Stimulated activated memory B cell treated with anti-CD40 and anti-IgM and Interleukin-4, amounts not matched to agents 10 μg/mL and 1 μg/mL and 100 μg/mL, for 72 hours (primary cell): Measurements from ENCODE around the gene CGNL1.

Source experiments
- ATAC-seq: fragments of 150-1000 bp; cut with Tn5 transposase; 2 replicates; pipeline ENCODE4 v1.10.0; 2021
- H3K27ac Mint-ChIP-seq: one replicate; pipeline ENCODE4 v1.8.0; 2022; ENCODE audit warnings: mild to moderate bottlenecking, mixed read lengths
- H3K27me3 Mint-ChIP-seq: one replicate; pipeline ENCODE4 v1.8.0; 2022; ENCODE audit warnings: mixed read lengths
- H3K36me3 Mint-ChIP-seq: one replicate; pipeline ENCODE4 v1.8.0; 2022; ENCODE audit warnings: mixed read lengths
- H3K4me1 Mint-ChIP-seq: one replicate; pipeline ENCODE4 v1.8.0; 2022; ENCODE audit warnings: mixed read lengths
- H3K4me3 Mint-ChIP-seq: one replicate; pipeline ENCODE4 v1.8.0; 2022; ENCODE audit warnings: mild to moderate bottlenecking, moderate library complexity, mixed read lengths
- H3K9me3 Mint-ChIP-seq: one replicate; pipeline ENCODE4 v1.8.0; 2022; ENCODE audit warnings: mixed read lengths

The CGNL1 gene

GRCh38 chr15:57389991-57390390, 13.7 kb downstream of the CGNL1 start:
- no peak overlapping the region for H3K4me3 Mint-ChIP-seq
- ATAC-seq, result no peak
- no peaks in the 10 kb centered on the region for H3K36me3 Mint-ChIP-seq
- H3K27ac Mint-ChIP-seq, result no peak overlapping the region
- no peaks in the 10 kb centered on the region for H3K9me3 Mint-ChIP-seq
- H3K4me1 Mint-ChIP-seq, result no peaks in the 10 kb centered on the region
- peaks cover under 1% of the 10 kb centered on the region for H3K27me3 Mint-ChIP-seq

- Mint-ChIP-seq H3K4me1 (no peaks in the 10 kb centered on the region), H3K27ac (no peak overlapping the region), H3K27me3 (no peaks in the 10 kb centered on the region), H3K36me3 (no peaks in the 10 kb centered on the region), H3K9me3 (no peaks in the 10 kb centered on the region), H3K4me3 (no peak overlapping the region)
- ATAC-seq, result no peak
These were observed 14.3 kb downstream of the CGNL1 start for GRCh38 chr15:57390583-57390982.

- H3K4me3 Mint-ChIP-seq, result no peak overlapping the region
- H3K9me3 Mint-ChIP-seq, result no peaks in the 10 kb centered on the region
- no peaks in the 10 kb centered on the region for H3K36me3 Mint-ChIP-seq
- H3K4me1 Mint-ChIP-seq, result peaks cover 6% of the 10 kb centered on the region
- H3K27me3 Mint-ChIP-seq, result no peaks in the 10 kb centered on the region
- no peak overlapping the region for H3K27ac Mint-ChIP-seq
- no peak for ATAC-seq
These were observed 15.2 kb downstream of the CGNL1 start for GRCh38 chr15:57391537-57391936.

- no peak for ATAC-seq
- no peak overlapping the region for H3K4me3 Mint-ChIP-seq
- H3K9me3 Mint-ChIP-seq, result no peaks in the 10 kb centered on the region
- H3K36me3 Mint-ChIP-seq, result no peaks in the 10 kb centered on the region
- peaks cover 6% of the 10 kb centered on the region for H3K4me1 Mint-ChIP-seq
- H3K27me3 Mint-ChIP-seq, result no peaks in the 10 kb centered on the region
- H3K27ac Mint-ChIP-seq, result no peak overlapping the region
These were observed 16.8 kb downstream of the CGNL1 start for GRCh38 chr15:57393061-57393460.

- peak; percentile 86 for ATAC-seq
- peaks cover 4% of the 10 kb centered on the region for H3K27me3 Mint-ChIP-seq
- no peak overlapping the region for H3K27ac Mint-ChIP-seq
- no peak overlapping the region for H3K4me3 Mint-ChIP-seq
- peaks cover 6% of the 10 kb centered on the region for H3K4me1 Mint-ChIP-seq
- H3K9me3 Mint-ChIP-seq, result no peaks in the 10 kb centered on the region
- no peaks in the 10 kb centered on the region for H3K36me3 Mint-ChIP-seq
These were observed 19.0 kb downstream of the CGNL1 start for GRCh38 chr15:57395292-57395691.

GRCh38 chr15:57398336-57398735, 22.0 kb downstream of the CGNL1 start:
- peaks cover 6% of the 10 kb centered on the region for H3K4me1 Mint-ChIP-seq
- no peak for ATAC-seq
- no peak overlapping the region for H3K27ac Mint-ChIP-seq
- no peaks in the 10 kb centered on the region for H3K9me3 Mint-ChIP-seq
- no peaks in the 10 kb centered on the region for H3K36me3 Mint-ChIP-seq
- H3K27me3 Mint-ChIP-seq, result peaks cover 15% of the 10 kb centered on the region
- no peak overlapping the region for H3K4me3 Mint-ChIP-seq

GRCh38 chr15:57401546-57401945, 25.2 kb downstream of the CGNL1 start:
- Mint-ChIP-seq H3K4me1 (no peaks in the 10 kb centered on the region), H3K27ac (no peak overlapping the region), H3K4me3 (no peak overlapping the region), H3K9me3 (no peaks in the 10 kb centered on the region), H3K27me3 (peaks cover 28% of the 10 kb centered on the region), H3K36me3 (no peaks in the 10 kb centered on the region)
- no peak for ATAC-seq

GRCh38 chr15:57403017-57403416, 26.7 kb downstream of the CGNL1 start:
- Mint-ChIP-seq H3K36me3 (no peaks in the 10 kb centered on the region), H3K9me3 (no peaks in the 10 kb centered on the region)

GRCh38 chr15:57403566-57404325, 27.4 kb downstream of the CGNL1 start:
- Mint-ChIP-seq H3K27me3 (peaks cover 28% of the 10 kb centered on the region), H3K36me3 (no peaks in the 10 kb centered on the region), H3K4me3 (no peak overlapping the region), H3K4me1 (no peaks in the 10 kb centered on the region), H3K27ac (no peak overlapping the region), H3K9me3 (no peaks in the 10 kb centered on the region)
- ATAC-seq, result no peak

More at GRCh38 chr15:57403017-57403416, 26.7 kb downstream of the CGNL1 start:
- Mint-ChIP-seq H3K27ac (no peak overlapping the region), H3K4me1 (no peaks in the 10 kb centered on the region), H3K4me3 (no peak overlapping the region), H3K27me3 (peaks cover 28% of the 10 kb centered on the region)
- no peak for ATAC-seq

GRCh38 chr15:57405133-57405532, 28.8 kb downstream of the CGNL1 start:
- H3K27ac Mint-ChIP-seq, result no peak overlapping the region
- no peaks in the 10 kb centered on the region for H3K9me3 Mint-ChIP-seq
- no peak overlapping the region for H3K4me3 Mint-ChIP-seq
- no peak for ATAC-seq
- H3K27me3 Mint-ChIP-seq, result peaks cover 26% of the 10 kb centered on the region
- no peaks in the 10 kb centered on the region for H3K36me3 Mint-ChIP-seq
- H3K4me1 Mint-ChIP-seq, result no peaks in the 10 kb centered on the region

- ATAC-seq, result peak; percentile 15
- H3K27ac Mint-ChIP-seq, result no peak overlapping the region
- H3K4me3 Mint-ChIP-seq, result no peak overlapping the region
- no peaks in the 10 kb centered on the region for H3K9me3 Mint-ChIP-seq
- H3K4me1 Mint-ChIP-seq, result no peaks in the 10 kb centered on the region
- peaks cover 21% of the 10 kb centered on the region for H3K27me3 Mint-ChIP-seq
- no peaks in the 10 kb centered on the region for H3K36me3 Mint-ChIP-seq
These were observed 29.9 kb downstream of the CGNL1 start for GRCh38 chr15:57406062-57406772.

- Mint-ChIP-seq H3K36me3 (no peaks in the 10 kb centered on the region), H3K4me1 (no peaks in the 10 kb centered on the region), H3K27me3 (peaks cover 11% of the 10 kb centered on the region), H3K4me3 (no peak overlapping the region), H3K27ac (no peak overlapping the region), H3K9me3 (no peaks in the 10 kb centered on the region)
- ATAC-seq, result no peak
These were observed 34.1 kb downstream of the CGNL1 start for GRCh38 chr15:57410373-57410772.

- no peaks in the 10 kb centered on the region for H3K4me1 Mint-ChIP-seq
- H3K4me3 Mint-ChIP-seq, result no peak overlapping the region
- H3K36me3 Mint-ChIP-seq, result no peaks in the 10 kb centered on the region
- no peaks in the 10 kb centered on the region for H3K9me3 Mint-ChIP-seq
- no peaks in the 10 kb centered on the region for H3K27me3 Mint-ChIP-seq
- no peak for ATAC-seq
- no peak overlapping the region for H3K27ac Mint-ChIP-seq
These were observed 35.9 kb downstream of the CGNL1 start for GRCh38 chr15:57411945-57412768.

- Mint-ChIP-seq H3K4me3 (no peak overlapping the region), H3K27me3 (no peaks in the 10 kb centered on the region), H3K27ac (no peak overlapping the region), H3K9me3 (no peaks in the 10 kb centered on the region), H3K36me3 (no peaks in the 10 kb centered on the region), H3K4me1 (no peaks in the 10 kb centered on the region)
- ATAC-seq, result no peak
These were observed 39.3 kb downstream of the CGNL1 start for GRCh38 chr15:57415602-57416001.

GRCh38 chr15:57418635-57419034, 42.3 kb downstream of the CGNL1 start:
- no peaks in the 10 kb centered on the region for H3K36me3 Mint-ChIP-seq
- no peak for ATAC-seq
- H3K27me3 Mint-ChIP-seq, result no peaks in the 10 kb centered on the region
- no peak overlapping the region for H3K4me3 Mint-ChIP-seq
- H3K4me1 Mint-ChIP-seq, result no peaks in the 10 kb centered on the region
- H3K27ac Mint-ChIP-seq, result no peak overlapping the region
- H3K9me3 Mint-ChIP-seq, result peaks cover 3% of the 10 kb centered on the region
